Measurements from ENCODE around the gene ZNF578. TPM values are rescaled to one million over a fixed set of nuclear protein-coding genes. Genes with fewer than 3 reads are reported as not detected.

Gene ZNF578
- total RNA-seq, 1 experiment from 2014 or later: not detected

DNA sequence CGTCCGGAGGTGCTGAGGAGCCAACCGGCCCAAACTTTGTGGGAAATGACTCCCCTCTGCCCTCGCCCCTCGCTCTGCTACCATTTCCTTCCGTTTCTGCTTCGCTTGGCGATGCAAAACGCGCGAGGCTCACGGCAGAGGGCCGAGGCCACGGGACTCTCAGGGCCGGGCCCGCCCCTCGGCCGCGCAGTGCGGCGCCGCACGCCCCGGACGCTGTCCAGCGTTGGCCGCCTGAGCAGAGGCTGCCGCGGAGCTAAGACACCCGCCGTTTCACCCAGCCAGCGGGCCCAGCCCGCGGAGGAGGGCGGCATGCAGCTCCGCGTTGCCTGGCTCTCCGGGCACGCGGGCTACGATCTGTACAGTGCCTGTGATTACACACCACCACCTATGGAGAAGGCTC lies 2.1 kb upstream of the ZNF578 start:
- H3K4me1 ChIP-seq: no peaks in the 10 kb centered on the region
- CTCF ChIA-PET: no interaction called here
- no peak for DNase-seq
- H3K36me3 ChIP-seq (ENCODE audit: control insufficient read depth, insufficient read depth, low read length): no peaks in the 10 kb centered on the region
- H3K4me3 ChIP-seq (ENCODE audit: low read depth, low read length): no peak overlapping the region
- peaks cover 73% of the 10 kb centered on the region for H3K9me3 Mint-ChIP-seq (ENCODE audit: unreplicated experiment)
- H3K27me3 ChIP-seq (replicated peaks; ENCODE audit: control insufficient read depth, insufficient read depth, low read length): no peaks in the 10 kb centered on the region
- H3K9me3 ChIP-seq: peaks cover 32% of the 10 kb centered on the region
- no peaks in the 10 kb centered on the region for H3K36me3 Mint-ChIP-seq (ENCODE audit: insufficient read depth, unreplicated experiment)
- H3K27ac Mint-ChIP-seq (ENCODE audit: unreplicated experiment): no peak overlapping the region
- intact Hi-C loops (cut with micrococcal nuclease; ENCODE audit: unreplicated experiment): no loop called here
- BruUV-seq (replicated peaks): no TSS peak
- POLR2A ChIA-PET: no interaction called here
- no peaks in the 10 kb centered on the region for H3K4me1 Mint-ChIP-seq (ENCODE audit: low read depth, unreplicated experiment)
- no peaks in the 10 kb centered on the region for H3K27me3 Mint-ChIP-seq (ENCODE audit: insufficient read depth, unreplicated experiment)
- no peak overlapping the region for H3K4me3 Mint-ChIP-seq (ENCODE audit: unreplicated experiment)
- TF ChIP-seq, protein P1, sequence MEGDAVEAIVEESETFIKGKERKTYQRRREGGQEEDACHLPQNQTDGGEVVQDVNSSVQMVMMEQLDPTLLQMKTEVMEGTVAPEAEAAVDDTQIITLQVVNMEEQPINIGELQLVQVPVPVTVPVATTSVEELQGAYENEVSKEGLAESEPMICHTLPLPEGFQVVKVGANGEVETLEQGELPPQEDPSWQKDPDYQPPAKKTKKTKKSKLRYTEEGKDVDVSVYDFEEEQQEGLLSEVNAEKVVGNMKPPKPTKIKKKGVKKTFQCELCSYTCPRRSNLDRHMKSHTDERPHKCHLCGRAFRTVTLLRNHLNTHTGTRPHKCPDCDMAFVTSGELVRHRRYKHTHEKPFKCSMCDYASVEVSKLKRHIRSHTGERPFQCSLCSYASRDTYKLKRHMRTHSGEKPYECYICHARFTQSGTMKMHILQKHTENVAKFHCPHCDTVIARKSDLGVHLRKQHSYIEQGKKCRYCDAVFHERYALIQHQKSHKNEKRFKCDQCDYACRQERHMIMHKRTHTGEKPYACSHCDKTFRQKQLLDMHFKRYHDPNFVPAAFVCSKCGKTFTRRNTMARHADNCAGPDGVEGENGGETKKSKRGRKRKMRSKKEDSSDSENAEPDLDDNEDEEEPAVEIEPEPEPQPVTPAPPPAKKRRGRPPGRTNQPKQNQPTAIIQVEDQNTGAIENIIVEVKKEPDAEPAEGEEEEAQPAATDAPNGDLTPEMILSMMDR (IDR thresholded peaks at IDR 0.05; ENCODE audit: insufficient read depth in 1 of 2, low read depth in 1 of 2, low read length in 1 of 2, severe bottlenecking in 1 of 2, unreplicated experiment in 1 of 2): no peak

DNA sequence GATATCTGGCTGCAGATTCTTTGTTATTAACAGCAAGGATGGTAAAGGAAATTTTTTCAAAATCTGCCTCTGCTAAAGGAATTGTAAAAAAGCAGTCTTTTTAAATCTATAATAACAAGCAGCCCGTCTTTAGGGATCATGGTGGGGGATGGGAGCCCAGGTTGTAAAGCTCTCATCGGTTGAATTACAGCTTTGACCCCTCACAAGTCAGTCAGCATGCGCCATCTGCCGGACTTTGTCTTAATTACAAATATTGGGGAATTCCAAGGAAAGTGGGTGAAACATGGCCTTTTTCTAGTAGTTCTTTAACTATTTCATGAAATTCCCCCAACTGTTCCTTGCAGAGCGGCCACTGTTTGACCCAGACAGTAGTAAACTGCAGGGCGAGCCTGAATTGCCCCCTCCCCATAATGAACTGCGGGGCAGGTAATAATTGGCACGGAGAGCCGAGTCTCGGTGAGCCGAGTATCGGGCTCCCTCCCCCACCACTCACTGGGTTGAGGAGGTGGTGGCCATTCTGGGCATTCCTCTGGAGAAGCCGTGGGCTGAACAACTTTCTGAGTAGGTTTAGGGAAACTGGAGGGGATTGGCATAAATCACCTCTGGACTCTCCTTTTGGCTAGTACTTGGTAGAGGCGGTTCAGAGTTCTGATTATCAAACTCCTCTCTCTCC lies 11.6 kb downstream of the ZNF578 start:
- Mint-ChIP-seq H3K4me3 (ENCODE audit: unreplicated experiment) (no peak overlapping the region), H3K9me3 (ENCODE audit: unreplicated experiment) (peaks cover 53% of the 10 kb centered on the region), H3K36me3 (ENCODE audit: insufficient read depth, unreplicated experiment) (no peaks in the 10 kb centered on the region), H3K27me3 (ENCODE audit: insufficient read depth, unreplicated experiment) (no peaks in the 10 kb centered on the region), H3K27ac (ENCODE audit: unreplicated experiment) (no peak overlapping the region), H3K4me1 (ENCODE audit: low read depth, unreplicated experiment) (no peaks in the 10 kb centered on the region)
- TF ChIP-seq, protein P1 (IDR thresholded peaks at IDR 0.05; ENCODE audit: insufficient read depth in 1 of 2, low read depth in 1 of 2, low read length in 1 of 2, severe bottlenecking in 1 of 2, unreplicated experiment in 1 of 2): peak in 1 of 2 experiments; percentile 23
- ChIA-PET CTCF (no interaction called here), POLR2A (no interaction called here)
- no peaks in the 10 kb centered on the region for H3K4me1 ChIP-seq
- intact Hi-C loops (cut with micrococcal nuclease; ENCODE audit: unreplicated experiment): no loop called here
- no TSS peak for BruUV-seq (replicated peaks)
- no peaks in the 10 kb centered on the region for H3K27me3 ChIP-seq (replicated peaks; ENCODE audit: control insufficient read depth, insufficient read depth, low read length)
- H3K36me3 ChIP-seq (ENCODE audit: control insufficient read depth, insufficient read depth, low read length): no peaks in the 10 kb centered on the region
- no peak overlapping the region for H3K4me3 ChIP-seq (ENCODE audit: low read depth, low read length)
- peak in 1 of 2 experiments; percentile 24 for DNase-seq
- H3K9me3 ChIP-seq: peaks cover 34% of the 10 kb centered on the region

DNA sequence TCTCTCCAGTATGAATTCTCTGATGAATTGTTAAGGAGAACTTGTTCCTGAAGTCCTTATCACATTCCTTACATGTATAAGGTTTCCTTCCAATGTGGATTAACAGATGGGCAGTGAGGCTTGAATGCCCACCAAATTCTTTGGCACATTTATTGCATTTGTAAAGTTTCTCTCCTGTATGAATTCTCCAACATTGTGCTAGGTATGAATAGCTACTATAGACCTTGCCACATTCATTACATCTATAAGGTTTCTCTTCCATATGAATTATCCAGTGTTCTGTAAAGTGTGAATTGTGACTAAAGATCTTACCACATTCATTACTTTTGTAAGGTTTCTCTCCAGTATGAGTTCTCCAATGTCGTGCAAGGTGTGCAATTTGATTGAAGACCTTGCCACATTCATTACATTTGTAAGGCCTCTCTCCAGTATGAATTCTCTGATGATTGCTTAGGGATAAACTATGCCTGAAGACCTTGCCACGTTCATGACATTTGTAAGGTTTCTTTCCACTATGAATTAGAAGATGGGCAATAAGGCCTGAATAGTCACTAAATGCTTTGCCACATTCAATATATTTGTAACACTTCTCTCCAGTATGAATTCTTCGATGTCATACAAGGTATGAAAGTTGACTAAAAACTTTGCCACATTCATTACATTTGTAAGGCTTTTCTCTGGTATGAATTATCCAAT lies 20.4 kb downstream of the ZNF578 start:
- BruUV-seq (replicated peaks): no TSS peak
- peaks cover 59% of the 10 kb centered on the region for H3K9me3 ChIP-seq
- H3K27me3 Mint-ChIP-seq (ENCODE audit: insufficient read depth, unreplicated experiment): no peaks in the 10 kb centered on the region
- no peak overlapping the region for H3K4me3 Mint-ChIP-seq (ENCODE audit: unreplicated experiment)
- ChIA-PET CTCF (no interaction called here), POLR2A (no interaction called here)
- H3K9me3 Mint-ChIP-seq (ENCODE audit: unreplicated experiment): peaks cover 47% of the 10 kb centered on the region
- H3K4me1 ChIP-seq: no peaks in the 10 kb centered on the region
- no peak overlapping the region for H3K27ac Mint-ChIP-seq (ENCODE audit: unreplicated experiment)
- H3K27me3 ChIP-seq (replicated peaks; ENCODE audit: control insufficient read depth, insufficient read depth, low read length): no peaks in the 10 kb centered on the region
- no peak for DNase-seq
- H3K4me3 ChIP-seq (ENCODE audit: low read depth, low read length): no peak overlapping the region
- peaks cover 6% of the 10 kb centered on the region for H3K36me3 Mint-ChIP-seq (ENCODE audit: insufficient read depth, unreplicated experiment)
- intact Hi-C loops (cut with micrococcal nuclease; ENCODE audit: unreplicated experiment): no loop called here
- TF ChIP-seq, protein P1 (IDR thresholded peaks at IDR 0.05; ENCODE audit: insufficient read depth in 1 of 2, low read depth in 1 of 2, low read length in 1 of 2, severe bottlenecking in 1 of 2, unreplicated experiment in 1 of 2): no peak
- no peaks in the 10 kb centered on the region for H3K36me3 ChIP-seq (ENCODE audit: control insufficient read depth, insufficient read depth, low read length)
- no peaks in the 10 kb centered on the region for H3K4me1 Mint-ChIP-seq (ENCODE audit: low read depth, unreplicated experiment)

All from Caco-2 (cell line).